ENCODE measurements around the gene OBP2B.
"Not testable (repeated sequence)": the region's sequence is repeated elsewhere in the genome, so short reads cannot be mapped to it uniquely, and the experiment has no call there.

Gene OBP2B, protein sequence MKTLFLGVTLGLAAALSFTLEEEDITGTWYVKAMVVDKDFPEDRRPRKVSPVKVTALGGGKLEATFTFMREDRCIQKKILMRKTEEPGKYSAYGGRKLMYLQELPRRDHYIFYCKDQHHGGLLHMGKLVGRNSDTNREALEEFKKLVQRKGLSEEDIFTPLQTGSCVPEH

DNA sequence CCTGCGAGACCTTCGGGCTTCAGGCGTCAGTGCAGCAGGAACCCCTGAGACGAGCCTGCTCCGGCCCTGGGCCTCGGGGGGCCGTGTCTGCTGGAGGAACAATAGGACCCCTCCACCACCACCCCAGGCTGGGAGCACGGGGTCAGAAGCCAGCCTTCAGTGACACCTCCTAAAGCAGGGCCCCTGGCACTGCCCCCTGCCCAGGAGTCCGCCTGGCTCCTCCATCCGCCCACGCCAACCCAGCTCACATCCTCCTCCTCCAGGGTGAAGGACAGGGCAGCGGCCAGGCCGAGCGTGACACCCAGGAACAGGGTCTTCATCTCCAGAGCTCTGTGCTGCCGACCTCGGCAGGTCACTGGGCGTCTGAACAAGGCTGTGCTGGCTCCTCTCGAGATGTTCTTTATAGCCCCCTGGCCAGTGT, at the start of gene OBP2B:
Gene OBP2B (minus strand): TSS at position 371 of the 421 bp plus-strand sequence. CDS start 51 bp downstream, at position 320.
- H3K27me3 ChIP-seq (ENCODE audit: insufficient read depth, low read length); H3K9me3 ChIP-seq (ENCODE audit: low read length); H3K4me1 ChIP-seq (ENCODE audit: insufficient read depth, low read length, severe bottlenecking); H3K9ac ChIP-seq (ENCODE audit: low read length); H3K79me2 ChIP-seq (ENCODE audit: insufficient read depth, low read length); H3K36me3 ChIP-seq (ENCODE audit: insufficient read depth, low read length); H3K9me2 ChIP-seq (ENCODE audit: low read depth, low read length); H4K20me1 ChIP-seq (ENCODE audit: insufficient read depth, low read length); H3K4me3 ChIP-seq (ENCODE audit: low read depth, low read length, poor library complexity, severe bottlenecking); H3K4me2 ChIP-seq (ENCODE audit: low read length); H2AFZ ChIP-seq (ENCODE audit: low read length); H3K27ac ChIP-seq (ENCODE audit: low read depth, low read length, poor library complexity, severe bottlenecking); H3F3A ChIP-seq (ENCODE audit: insufficient read depth, low read length): not testable (repeated sequence)

DNA sequence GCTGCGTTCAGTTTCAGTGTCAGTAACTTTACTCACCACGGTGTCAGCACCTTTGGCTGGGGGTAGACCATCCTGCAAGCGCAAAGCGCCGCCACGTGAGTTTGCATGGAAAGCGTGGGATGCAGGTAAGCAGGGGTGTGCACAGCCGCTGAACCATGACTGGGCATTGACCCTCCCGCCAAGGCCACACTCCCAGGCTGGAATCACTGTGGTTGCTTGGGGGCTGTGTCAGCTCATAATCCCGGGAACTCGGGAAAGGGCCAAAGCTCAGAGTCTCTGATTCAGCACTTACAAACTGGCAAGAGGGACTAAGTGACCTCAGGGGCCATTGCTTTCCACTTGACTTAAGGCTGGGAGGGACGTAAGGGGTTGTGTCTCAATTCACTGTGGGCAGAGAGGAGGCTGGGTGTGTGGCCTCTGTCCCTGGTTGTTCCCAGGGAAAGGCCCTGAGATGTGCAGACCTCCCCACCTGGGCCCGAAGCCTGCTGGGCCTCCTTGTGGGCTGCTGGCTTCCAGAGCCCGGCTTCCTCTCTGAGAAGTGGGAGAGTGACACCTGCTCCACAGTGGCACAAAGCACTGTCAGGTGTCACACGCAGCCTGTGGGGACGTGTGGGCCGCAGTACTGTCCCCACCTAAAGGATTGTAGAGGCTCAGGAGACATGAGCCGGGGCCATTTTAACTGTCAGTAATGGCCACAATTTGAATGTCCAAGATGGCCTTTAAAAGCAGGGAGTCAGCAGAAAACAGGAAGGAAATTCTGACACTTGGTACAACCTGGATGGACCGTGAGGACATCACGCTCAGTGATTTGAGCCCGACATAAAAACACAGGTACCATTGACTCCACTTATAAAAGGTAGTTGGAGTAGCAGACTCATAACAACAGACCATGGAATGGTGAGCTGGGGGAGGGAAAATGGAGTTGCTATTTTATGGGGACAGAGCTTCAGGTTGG, 49.3 kb upstream of the OBP2B start:
- H3K4me2 ChIP-seq (ENCODE audit: low read length) = no peak overlapping the region
- H3K27ac ChIP-seq (ENCODE audit: low read depth, low read length, poor library complexity, severe bottlenecking) = no peak overlapping the region
- H3K36me3 ChIP-seq (ENCODE audit: insufficient read depth, low read length) = no peaks in the 10 kb centered on the region
- no peaks in the 10 kb centered on the region; the same call in 1 of the 2 replicates for H3K9me3 ChIP-seq (ENCODE audit: low read length)
- H3K79me2 ChIP-seq (ENCODE audit: insufficient read depth, low read length) = no peaks in the 10 kb centered on the region
- no peaks in the 10 kb centered on the region for H3K4me1 ChIP-seq (ENCODE audit: insufficient read depth, low read length, severe bottlenecking)
- no peak overlapping the region for H3K4me3 ChIP-seq (ENCODE audit: low read depth, low read length, poor library complexity, severe bottlenecking)
- H4K20me1 ChIP-seq (ENCODE audit: insufficient read depth, low read length) = no peaks in the 10 kb centered on the region
- TF ChIP-seq, protein P1, sequence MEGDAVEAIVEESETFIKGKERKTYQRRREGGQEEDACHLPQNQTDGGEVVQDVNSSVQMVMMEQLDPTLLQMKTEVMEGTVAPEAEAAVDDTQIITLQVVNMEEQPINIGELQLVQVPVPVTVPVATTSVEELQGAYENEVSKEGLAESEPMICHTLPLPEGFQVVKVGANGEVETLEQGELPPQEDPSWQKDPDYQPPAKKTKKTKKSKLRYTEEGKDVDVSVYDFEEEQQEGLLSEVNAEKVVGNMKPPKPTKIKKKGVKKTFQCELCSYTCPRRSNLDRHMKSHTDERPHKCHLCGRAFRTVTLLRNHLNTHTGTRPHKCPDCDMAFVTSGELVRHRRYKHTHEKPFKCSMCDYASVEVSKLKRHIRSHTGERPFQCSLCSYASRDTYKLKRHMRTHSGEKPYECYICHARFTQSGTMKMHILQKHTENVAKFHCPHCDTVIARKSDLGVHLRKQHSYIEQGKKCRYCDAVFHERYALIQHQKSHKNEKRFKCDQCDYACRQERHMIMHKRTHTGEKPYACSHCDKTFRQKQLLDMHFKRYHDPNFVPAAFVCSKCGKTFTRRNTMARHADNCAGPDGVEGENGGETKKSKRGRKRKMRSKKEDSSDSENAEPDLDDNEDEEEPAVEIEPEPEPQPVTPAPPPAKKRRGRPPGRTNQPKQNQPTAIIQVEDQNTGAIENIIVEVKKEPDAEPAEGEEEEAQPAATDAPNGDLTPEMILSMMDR (IDR thresholded peaks at IDR 0.05; ENCODE audit: low read length) = no peak
- no peak for TF ChIP-seq EZH2 (IDR thresholded peaks at IDR 0.05; ENCODE audit: borderline replicate concordance, low read length)
- H3K9ac ChIP-seq (ENCODE audit: low read length) = no peak overlapping the region
- peaks cover under 1% of the 10 kb centered on the region; the same call in 1 of the 2 replicates for H3K27me3 ChIP-seq (ENCODE audit: insufficient read depth, low read length)
- no peak overlapping the region for H2AFZ ChIP-seq (ENCODE audit: low read length)
- H3F3A ChIP-seq (ENCODE audit: insufficient read depth, low read length) = no peaks in the 10 kb centered on the region
- no peaks in the 10 kb centered on the region for H3K9me2 ChIP-seq (ENCODE audit: low read depth, low read length)

DNA sequence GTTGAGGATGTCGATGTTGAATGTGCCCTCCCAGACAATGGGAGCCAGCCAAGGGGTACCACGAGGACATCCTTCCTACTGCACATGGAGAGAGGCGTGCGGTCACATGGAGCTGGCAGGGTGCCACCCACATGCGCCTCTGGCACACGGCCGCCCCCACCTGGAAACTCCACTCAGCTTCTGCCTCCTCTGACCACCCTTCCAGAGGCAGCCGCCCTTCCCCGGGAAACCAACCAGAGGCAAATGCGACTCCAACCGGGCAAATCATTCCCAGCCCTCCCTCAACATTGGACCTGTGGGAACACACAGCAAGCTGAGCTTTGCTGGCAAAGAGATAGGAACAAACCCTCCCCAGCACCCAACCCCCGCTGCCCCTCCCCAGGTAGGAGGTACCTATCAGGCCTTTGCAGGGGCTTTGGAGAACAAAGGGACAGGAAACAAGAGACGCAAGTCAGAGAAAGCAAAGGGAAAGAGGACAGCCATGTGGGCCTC, 48.5 kb upstream of the OBP2B start:
- Histone ChIP-seq H3K27ac (ENCODE audit: low read depth, low read length, poor library complexity, severe bottlenecking) (no peak overlapping the region), H2AFZ (ENCODE audit: low read length) (no peak overlapping the region), H3F3A (ENCODE audit: insufficient read depth, low read length) (no peaks in the 10 kb centered on the region), H3K4me2 (ENCODE audit: low read length) (no peak overlapping the region), H3K9me2 (ENCODE audit: low read depth, low read length) (no peaks in the 10 kb centered on the region), H3K27me3 (ENCODE audit: insufficient read depth, low read length) (no peaks in the 10 kb centered on the region), H3K4me3 (ENCODE audit: low read depth, low read length, poor library complexity, severe bottlenecking) (no peak overlapping the region), H3K79me2 (ENCODE audit: insufficient read depth, low read length) (no peaks in the 10 kb centered on the region), H3K9me3 (ENCODE audit: low read length) (no peaks in the 10 kb centered on the region; the same call in 1 of the 2 replicates), H3K4me1 (ENCODE audit: insufficient read depth, low read length, severe bottlenecking) (no peaks in the 10 kb centered on the region), H3K36me3 (ENCODE audit: insufficient read depth, low read length) (no peaks in the 10 kb centered on the region), H4K20me1 (ENCODE audit: insufficient read depth, low read length) (no peaks in the 10 kb centered on the region), H3K9ac (ENCODE audit: low read length) (no peak overlapping the region)
- no peak for TF ChIP-seq EZH2 (IDR thresholded peaks at IDR 0.05; ENCODE audit: borderline replicate concordance, low read length)
- TF ChIP-seq, protein P1 (IDR thresholded peaks at IDR 0.05; ENCODE audit: low read length) = no peak
